ENCODE measurements around the gene PAK2.

The PAK2 gene

DNA sequence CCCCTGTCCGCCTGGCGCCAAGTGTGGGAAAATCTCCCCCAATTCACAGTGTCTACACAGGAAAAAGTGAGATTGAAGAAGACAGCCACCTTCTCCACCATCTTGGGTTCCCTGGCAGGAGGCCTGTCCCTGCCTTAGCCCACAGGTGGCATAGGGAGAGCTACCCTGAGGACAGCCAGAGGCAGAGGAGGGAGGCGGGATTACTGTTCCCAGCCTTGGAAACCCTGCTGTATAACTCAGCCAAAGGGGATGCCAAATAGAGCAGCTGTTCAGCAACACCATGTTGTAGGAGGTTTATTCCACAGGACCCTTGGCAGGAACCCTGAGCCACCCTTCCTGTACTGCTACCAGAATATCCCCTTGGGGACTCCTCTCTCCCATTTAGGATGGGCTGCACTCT, 54.8 kb downstream of the PAK2 start:
- H3K27ac ChIP-seq: no peak overlapping the region
- no peaks in the 10 kb centered on the region for H3K27me3 ChIP-seq (ENCODE audit: insufficient read depth, low read depth, severe bottlenecking)
- no peaks in the 10 kb centered on the region for H3K36me3 ChIP-seq
- DNase-seq: no peak
- H3K4me3 ChIP-seq (ENCODE audit: low read depth, low read length): no peak overlapping the region
- no peaks in the 10 kb centered on the region for H3K9me3 ChIP-seq (ENCODE audit: severe bottlenecking)
- TF ChIP-seq, protein P1, sequence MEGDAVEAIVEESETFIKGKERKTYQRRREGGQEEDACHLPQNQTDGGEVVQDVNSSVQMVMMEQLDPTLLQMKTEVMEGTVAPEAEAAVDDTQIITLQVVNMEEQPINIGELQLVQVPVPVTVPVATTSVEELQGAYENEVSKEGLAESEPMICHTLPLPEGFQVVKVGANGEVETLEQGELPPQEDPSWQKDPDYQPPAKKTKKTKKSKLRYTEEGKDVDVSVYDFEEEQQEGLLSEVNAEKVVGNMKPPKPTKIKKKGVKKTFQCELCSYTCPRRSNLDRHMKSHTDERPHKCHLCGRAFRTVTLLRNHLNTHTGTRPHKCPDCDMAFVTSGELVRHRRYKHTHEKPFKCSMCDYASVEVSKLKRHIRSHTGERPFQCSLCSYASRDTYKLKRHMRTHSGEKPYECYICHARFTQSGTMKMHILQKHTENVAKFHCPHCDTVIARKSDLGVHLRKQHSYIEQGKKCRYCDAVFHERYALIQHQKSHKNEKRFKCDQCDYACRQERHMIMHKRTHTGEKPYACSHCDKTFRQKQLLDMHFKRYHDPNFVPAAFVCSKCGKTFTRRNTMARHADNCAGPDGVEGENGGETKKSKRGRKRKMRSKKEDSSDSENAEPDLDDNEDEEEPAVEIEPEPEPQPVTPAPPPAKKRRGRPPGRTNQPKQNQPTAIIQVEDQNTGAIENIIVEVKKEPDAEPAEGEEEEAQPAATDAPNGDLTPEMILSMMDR (IDR thresholded peaks at IDR 0.05; ENCODE audit: low read depth, low read length): no peak

DNA sequence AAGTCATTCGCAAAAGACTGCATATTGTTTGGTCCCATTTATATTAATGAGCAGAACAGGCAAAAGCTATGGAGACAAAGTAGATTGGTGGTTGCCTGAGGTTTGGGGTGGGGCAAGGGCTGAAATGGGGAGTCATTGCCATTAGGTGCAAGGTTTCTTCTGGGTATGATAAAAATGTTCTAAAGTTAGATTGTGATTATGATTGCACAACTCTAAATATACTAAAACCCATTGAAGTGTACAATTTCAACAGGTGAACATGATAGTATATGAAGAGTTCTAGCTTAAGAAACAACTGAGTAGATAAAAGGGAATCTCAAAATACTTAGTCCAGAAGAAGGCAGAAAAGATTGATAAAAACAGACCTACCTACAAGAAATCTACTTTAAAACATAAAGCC, 56.7 kb downstream of the PAK2 start:
- H3K36me3 ChIP-seq: no peaks in the 10 kb centered on the region

DNA sequence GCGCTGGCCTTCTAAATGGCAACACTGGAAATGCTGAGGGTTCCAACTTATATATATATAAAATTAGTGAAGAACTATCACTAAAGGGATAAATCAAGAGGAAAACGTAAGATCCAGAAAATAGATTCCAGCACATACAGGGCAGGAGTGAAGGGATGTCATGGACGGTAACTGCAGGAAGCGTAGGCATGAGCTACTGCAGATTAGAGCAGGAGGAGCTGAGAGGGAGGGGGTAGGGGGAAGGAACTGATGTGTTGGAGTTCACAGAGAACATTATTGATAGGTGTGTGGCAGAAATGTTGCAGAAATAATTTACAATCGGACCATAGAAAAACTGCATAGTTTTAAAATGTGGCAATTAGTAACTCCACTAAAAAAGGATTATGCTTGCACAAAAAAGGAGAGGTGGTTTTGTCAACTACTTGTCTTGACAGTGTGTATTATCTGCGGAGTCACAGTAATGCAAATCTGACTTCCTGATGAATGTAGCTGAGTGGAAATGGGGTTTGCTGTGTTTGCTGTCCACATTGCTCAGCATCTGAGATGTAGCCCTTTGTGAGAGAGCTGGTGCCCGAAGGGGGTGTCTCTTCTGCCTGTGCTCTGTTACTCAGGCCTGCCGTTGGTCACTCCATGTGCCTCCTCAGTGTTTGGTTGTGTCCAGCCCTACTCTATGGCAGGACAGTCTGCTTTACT, 61.2 kb downstream of the PAK2 start:
- Histone ChIP-seq H3K27ac (no peak overlapping the region), H3K4me3 (ENCODE audit: low read depth, low read length) (no peak overlapping the region), H3K9me3 (ENCODE audit: severe bottlenecking) (no peaks in the 10 kb centered on the region), H3K27me3 (ENCODE audit: insufficient read depth, low read depth, severe bottlenecking) (no peaks in the 10 kb centered on the region), H3K36me3 (no peaks in the 10 kb centered on the region)
- TF ChIP-seq, protein P1 (IDR thresholded peaks at IDR 0.05; ENCODE audit: low read depth, low read length): no peak
- DNase-seq: no peak

More for the DNA sequence above, 56.7 kb downstream of the PAK2 start:
- Histone ChIP-seq H3K9me3 (ENCODE audit: severe bottlenecking) (no peaks in the 10 kb centered on the region), H3K27ac (no peak overlapping the region), H3K4me3 (ENCODE audit: low read depth, low read length) (no peak overlapping the region), H3K27me3 (ENCODE audit: insufficient read depth, low read depth, severe bottlenecking) (no peaks in the 10 kb centered on the region)
- TF ChIP-seq, protein P1 (IDR thresholded peaks at IDR 0.05; ENCODE audit: low read depth, low read length): no peak
- DNase-seq: no peak

DNA sequence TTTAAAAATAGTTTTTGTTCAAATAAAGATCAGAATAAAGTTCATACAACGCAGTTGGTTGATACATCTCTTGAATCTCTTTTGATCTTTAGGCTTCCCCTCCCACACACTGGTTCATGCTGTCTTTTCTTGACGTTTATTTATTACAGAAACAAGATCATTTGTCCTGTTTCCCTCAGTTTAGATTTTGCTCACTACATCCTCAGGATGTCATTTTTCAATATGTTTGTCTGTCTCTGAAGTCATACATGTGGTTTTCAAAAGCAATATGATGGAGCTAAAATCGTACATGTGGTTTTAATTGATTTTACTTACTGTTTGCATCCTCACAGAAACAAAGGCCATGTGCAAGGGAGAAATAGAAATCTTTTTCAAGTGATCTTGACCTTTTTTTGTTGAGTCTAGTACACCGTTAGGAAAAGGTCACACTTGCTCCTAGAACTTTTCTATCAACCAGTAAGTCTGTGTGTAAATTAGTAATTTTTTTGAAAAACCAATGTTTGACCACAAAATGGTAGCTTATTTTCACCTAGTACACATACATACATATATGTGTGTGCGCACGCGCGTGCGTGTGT, 64.3 kb downstream of the PAK2 start:
- no peak overlapping the region for H3K4me3 ChIP-seq (ENCODE audit: low read depth, low read length)
- DNase-seq: no peak
- no peaks in the 10 kb centered on the region for H3K9me3 ChIP-seq (ENCODE audit: severe bottlenecking)
- no peaks in the 10 kb centered on the region for H3K36me3 ChIP-seq
- H3K27ac ChIP-seq: no peak overlapping the region
- TF ChIP-seq, protein P1 (IDR thresholded peaks at IDR 0.05; ENCODE audit: low read depth, low read length): no peak
- no peaks in the 10 kb centered on the region for H3K27me3 ChIP-seq (ENCODE audit: insufficient read depth, low read depth, severe bottlenecking)

DNA sequence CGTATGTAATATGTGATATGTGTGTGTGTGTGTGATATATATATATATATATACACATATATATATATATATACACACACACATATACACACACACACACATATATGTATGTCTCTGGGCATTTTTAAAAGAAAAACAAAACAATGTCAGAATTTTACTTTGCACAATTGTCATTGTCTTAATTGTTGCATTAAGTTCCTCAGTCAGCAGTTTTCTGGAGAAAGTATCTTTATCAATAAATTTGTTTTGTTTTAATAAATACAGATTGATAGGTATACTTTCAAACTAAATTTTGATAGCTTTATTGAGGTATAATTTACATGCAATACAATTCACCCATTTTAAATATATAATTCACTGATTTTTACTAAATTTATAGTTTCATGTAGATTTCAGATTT, 65.1 kb downstream of the PAK2 start:
- H3K4me3 ChIP-seq (ENCODE audit: low read depth, low read length): no peak overlapping the region
- H3K36me3 ChIP-seq: no peaks in the 10 kb centered on the region
- H3K9me3 ChIP-seq (ENCODE audit: severe bottlenecking): no peaks in the 10 kb centered on the region
- H3K27me3 ChIP-seq (ENCODE audit: insufficient read depth, low read depth, severe bottlenecking): no peaks in the 10 kb centered on the region
- H3K27ac ChIP-seq: no peak overlapping the region
- TF ChIP-seq, protein P1 (IDR thresholded peaks at IDR 0.05; ENCODE audit: low read depth, low read length): no peak
- DNase-seq: no peak
